Colonic mucosa (tissue), 4 donors: ENCODE results near the gene BLOC1S1. TPM values are rescaled to one million over a fixed set of nuclear protein-coding genes. Genes with fewer than 3 reads are reported as not detected.

Experiments
- DNase-seq: peaks from one replicate; pipeline ENCODE4 v3.0.0-alpha.2; 2020
- H3K27ac ChIP-seq: fragments of 200-600 bp; one replicate; pipeline ENCODE4 v1.8.0; 2021
- H3K27me3 ChIP-seq: fragments of 200-600 bp; one replicate; pipeline ENCODE4 v1.8.0; 2021
- H3K36me3 ChIP-seq: fragments of 200-600 bp; one replicate; pipeline ENCODE4 v1.8.0; 2021
- H3K4me1 ChIP-seq: fragments of 200-600 bp; one replicate; pipeline ENCODE4 v1.8.0; 2021; ENCODE audit warnings: mild to moderate bottlenecking
- H3K4me3 ChIP-seq: fragments of 200-600 bp; one replicate; pipeline ENCODE4 v1.8.0; 2021
- H3K9ac ChIP-seq, 2 donors: one replicate each; pipeline ENCODE4 v1.7.0; 2013; ENCODE audit warnings: control low read depth in 2 of 2, low read depth in 2 of 2, low read length in 2 of 2
- H3K9me3 ChIP-seq: fragments of 200-600 bp; one replicate; pipeline ENCODE4 v1.8.0; 2021
- CTCF ChIP-seq: fragments of 200-600 bp; IDR thresholded peaks from one replicate; pipeline ENCODE4 v1.8.0; 2022; ENCODE audit warnings: antibody characterized with exemption, mild to moderate bottlenecking
- intact Hi-C: fragments of 100-400 bp; cut with DNase I; formaldehyde crosslinking; loops from one replicate; pipeline ENCODE4 v1.14.1; 2022
- total RNA-seq, 2 donors: library from RNA; stranded (reverse); fragmentation: NEBNext Ultra II Directional in 1 of 2; extraction: Animal tissue kit (Norgen Biotek cat#: 25700) in 1 of 2; gene quantifications; one replicate each; pipeline ENCODE4 v1.2.1, GENCODE V29; 2021
- donor health status: healthy.
- donor health status: DM: no; HTN: no; CAD: no.
- donor health status: DM: no; HTN: no; CAD: no.

Gene BLOC1S1
- total RNA-seq, 2 donors from 2014 or later = 214 to 242 TPM

- Histone ChIP-seq H3K9me3 (no peaks in the 10 kb centered on the region), H3K27ac (no peak overlapping the region), H3K4me1 (no peaks in the 10 kb centered on the region), H3K4me3 (no peak overlapping the region), H3K36me3 (no peaks in the 10 kb centered on the region), H3K27me3 (no peaks in the 10 kb centered on the region), H3K9ac (no peak overlapping the region)
- no peak for TF ChIP-seq CTCF
- intact Hi-C loops = no loop called here
- no peak for DNase-seq
These were observed 11.7 kb upstream of the BLOC1S1 start for GRCh38 chr12:55703901-55704761.

- Histone ChIP-seq H3K27ac (no peak overlapping the region), H3K4me3 (no peak overlapping the region), H3K9me3 (no peaks in the 10 kb centered on the region), H3K27me3 (no peaks in the 10 kb centered on the region), H3K36me3 (no peaks in the 10 kb centered on the region), H3K4me1 (no peaks in the 10 kb centered on the region), H3K9ac (no peak overlapping the region)
- no peak for TF ChIP-seq CTCF
- intact Hi-C loops = no loop called here
- DNase-seq = no peak
These were observed 10.8 kb upstream of the BLOC1S1 start for GRCh38 chr12:55704824-55705718.

DNA sequence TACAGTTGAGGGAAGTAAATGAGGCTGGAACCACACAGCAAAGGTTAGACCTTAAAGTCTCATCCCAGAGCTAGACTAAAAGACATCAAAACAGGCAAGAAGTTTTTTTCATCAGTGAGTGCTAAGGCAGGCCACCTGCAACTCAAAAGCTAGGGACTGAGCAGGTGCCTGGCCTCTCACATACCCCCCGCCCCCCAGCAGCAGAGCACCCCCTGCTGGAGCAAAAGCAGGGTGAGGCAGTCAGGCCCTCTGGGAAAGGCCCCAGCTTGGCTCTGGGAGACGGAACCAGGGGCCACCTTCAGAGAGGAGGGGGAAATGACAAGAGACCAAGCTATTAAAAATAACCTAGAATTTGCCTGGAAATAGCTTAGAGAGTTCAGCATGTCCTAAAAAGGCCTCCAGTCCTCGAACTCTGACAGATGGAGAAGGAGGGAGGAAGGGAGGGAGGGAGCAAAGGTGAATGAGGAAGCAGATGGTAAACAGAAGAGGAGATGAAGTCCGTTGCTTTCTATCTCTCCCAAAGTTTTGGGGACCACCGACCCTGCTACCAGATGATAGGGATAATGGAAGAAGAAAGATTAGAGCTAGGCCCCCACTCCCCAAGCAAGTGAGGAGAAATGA, 10.0 kb upstream of the BLOC1S1 start:
- no peak overlapping the region for H3K27ac ChIP-seq
- peak; percentile 32 for DNase-seq

DNA sequence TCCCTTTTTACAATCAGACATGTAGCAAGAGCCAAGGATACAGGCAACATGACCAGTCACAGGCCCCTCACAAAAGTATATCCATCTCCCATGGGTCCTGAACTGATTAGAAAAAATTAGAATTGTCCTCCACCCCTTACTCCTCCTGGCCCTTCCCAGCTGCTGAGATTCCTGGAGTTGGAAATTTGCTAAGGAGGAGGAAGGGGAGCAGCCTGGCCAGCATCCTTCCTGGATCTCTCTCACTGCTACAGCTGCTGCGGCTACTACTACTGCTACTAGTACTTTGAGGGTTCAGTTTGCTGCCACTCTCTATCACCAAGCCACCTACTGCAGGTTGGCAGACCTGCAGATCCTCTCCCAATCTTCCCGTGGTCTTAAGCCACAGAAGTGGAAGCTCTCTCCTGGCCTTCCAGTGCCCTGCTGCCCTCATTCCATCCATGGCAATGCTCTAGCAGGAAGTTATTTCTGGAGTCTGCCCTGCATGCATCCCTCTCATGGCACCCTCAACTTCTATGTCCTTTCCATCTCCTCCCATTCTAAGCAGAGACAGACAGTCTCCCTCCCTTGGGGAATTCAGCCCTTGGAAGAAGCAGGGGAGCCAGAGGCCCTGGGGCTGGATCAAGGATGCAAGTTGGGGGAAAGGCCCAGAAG, 9.2 kb upstream of the BLOC1S1 start:
- no peak for DNase-seq
- H3K4me3 ChIP-seq = peak overlapping the region; percentile 60
- peak overlapping the region; percentile 19 to 42 for H3K9ac ChIP-seq
- peak overlapping the region; percentile 47 for H3K27ac ChIP-seq
- no peak for TF ChIP-seq CTCF
- no peaks in the 10 kb centered on the region for H3K9me3 ChIP-seq
- intact Hi-C loops = no loop called here
- no peaks in the 10 kb centered on the region for H3K36me3 ChIP-seq
- no peaks in the 10 kb centered on the region for H3K27me3 ChIP-seq
- H3K4me1 ChIP-seq = no peaks in the 10 kb centered on the region

More for the DNA sequence above, 10.0 kb upstream of the BLOC1S1 start:
- Histone ChIP-seq H3K9ac (peak overlapping the region in 1 of 2 donors; percentile 42), H3K36me3 (no peaks in the 10 kb centered on the region), H3K9me3 (no peaks in the 10 kb centered on the region), H3K27me3 (no peaks in the 10 kb centered on the region), H3K4me1 (no peaks in the 10 kb centered on the region), H3K4me3 (peak overlapping the region; percentile 60)
- TF ChIP-seq CTCF = peak; percentile 24
- intact Hi-C loops = no loop called here

GRCh38 chr12:55707219-55707671, 8.6 kb upstream of the BLOC1S1 start:
- intact Hi-C loops = no loop called here
- Histone ChIP-seq H3K36me3 (no peaks in the 10 kb centered on the region), H3K4me1 (no peaks in the 10 kb centered on the region), H3K9me3 (no peaks in the 10 kb centered on the region), H3K4me3 (peak overlapping the region; percentile 60), H3K27ac (peak overlapping the region; percentile 47), H3K27me3 (no peaks in the 10 kb centered on the region), H3K9ac (peak overlapping the region; percentile 16 to 61)
- TF ChIP-seq CTCF = no peak
- no peak for DNase-seq
